Activated CD8-positive, alpha-beta memory T cell treated with anti-CD3 and anti-CD28 coated beads for 48 hours (primary cell): ENCODE measurements around the gene TRIO.

ENCODE experiments used
- DNase-seq, 3 experiments: peaks; one replicate each; pipeline ENCODE4 v3.0.0-alpha.2; 2020; ENCODE audit warnings: low read depth in 2 of 3, low spot score in 2 of 3

The TRIO gene

DNA sequence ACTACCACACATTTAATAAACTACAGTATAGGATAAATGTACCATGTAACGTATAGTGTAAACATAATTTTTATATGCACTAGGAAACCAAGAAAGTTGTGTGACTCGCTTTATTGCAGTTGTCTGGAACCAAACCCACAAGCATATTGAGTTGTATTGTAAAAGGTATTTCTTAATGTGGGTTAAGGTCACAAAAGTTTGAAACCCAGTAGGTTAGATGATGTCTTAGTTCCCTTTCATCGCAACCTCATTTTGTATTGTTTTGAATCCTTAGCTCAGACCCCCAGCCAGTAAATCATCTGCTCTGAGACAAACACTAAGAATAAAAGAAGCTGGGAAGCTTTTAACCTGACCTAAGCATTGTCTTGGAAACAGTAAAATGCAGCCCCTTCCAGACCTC, 79.1 kb downstream of the TRIO start:
- DNase-seq = no peak

DNA sequence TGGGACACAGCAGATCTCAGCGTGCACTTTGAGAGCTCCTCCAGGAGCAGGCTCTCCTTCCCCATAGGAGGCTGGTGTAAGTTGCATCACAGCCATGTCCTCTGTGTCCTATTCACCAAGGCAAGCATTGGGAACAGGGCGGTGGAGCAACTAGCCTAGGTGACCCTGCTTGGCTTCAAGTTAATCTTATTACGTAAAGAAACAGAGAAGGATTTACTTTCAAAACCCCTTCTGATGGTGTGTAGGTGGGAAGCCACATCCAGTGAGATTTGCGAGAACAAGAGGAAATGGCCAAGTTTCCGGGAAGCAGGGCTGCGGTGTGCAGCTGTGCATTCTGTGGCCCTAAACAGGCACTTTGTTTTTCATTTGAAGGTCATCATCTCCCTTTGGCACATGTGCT, 80.2 kb downstream of the TRIO start:
- no peak for DNase-seq

DNA sequence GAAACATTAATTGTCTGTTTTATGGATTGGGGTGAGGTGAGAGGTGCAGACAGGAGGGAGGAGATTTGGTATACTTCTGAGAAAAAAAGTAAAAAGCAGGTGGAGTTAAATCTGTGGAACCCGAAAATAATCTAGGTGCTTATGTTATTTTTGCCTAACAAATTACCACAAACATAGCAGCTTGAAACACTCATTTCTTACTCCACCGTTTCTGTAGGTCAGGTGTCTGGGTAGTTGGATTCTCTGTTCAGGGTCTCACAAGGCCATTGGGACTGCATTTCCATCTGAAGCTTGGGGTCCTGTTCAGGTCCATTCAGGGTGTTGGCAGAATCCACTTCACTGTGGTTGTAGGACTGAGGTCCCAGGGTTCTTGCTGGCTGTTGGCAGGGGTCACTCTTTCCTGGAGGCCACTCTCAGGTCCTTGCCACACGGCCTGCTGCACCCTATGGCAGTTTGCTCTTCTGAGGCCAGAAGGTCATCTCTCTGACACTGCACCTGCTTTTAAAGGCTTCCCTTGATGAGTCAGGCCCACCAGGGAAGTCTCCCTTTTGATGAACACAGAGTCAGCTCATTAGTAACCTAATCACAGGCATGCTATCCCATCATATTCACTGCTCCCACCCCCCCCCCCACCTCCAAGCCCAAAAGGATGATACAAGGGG, 82.2 kb downstream of the TRIO start:
- DNase-seq = no peak

DNA sequence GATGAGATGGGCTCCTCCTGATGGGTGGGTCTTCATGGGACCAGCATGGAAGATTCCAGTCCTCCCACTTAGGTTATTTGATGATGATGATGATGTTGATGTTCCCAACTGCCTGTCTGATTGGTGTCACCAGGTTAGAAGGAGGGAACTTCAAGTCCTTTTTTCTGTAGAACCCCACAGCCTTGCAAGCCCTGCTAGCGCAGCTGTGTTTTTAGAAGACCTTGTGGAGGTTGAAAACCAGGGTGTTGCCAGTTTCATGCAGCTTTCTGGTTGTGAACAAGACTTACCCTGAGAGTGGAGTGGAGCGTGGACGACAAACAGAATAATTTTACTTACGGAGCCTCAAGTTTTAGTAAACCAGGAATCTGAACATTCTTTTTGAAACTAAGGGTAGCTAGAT, 83.0 kb downstream of the TRIO start:
- no peak for DNase-seq

DNA sequence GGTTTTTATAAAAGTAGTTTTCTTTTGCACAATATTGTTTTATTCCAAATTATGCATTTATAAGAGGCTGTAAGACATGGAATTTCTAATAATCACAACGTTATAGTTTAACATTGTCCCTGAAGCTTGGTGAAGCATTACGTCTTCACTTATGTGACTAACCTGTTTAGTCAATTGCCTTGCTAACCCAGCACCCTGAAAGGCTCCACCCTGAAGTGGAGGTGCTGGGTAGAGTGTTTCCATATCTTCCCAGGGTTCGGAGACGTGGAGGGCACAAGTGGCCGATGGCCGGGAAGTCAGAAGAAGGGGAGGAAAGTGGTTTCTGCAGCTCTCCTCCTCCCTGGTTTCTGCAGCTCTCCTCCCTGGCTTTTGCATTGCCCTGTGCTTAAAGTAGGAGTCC, 83.4 kb downstream of the TRIO start:
- DNase-seq = no peak

DNA sequence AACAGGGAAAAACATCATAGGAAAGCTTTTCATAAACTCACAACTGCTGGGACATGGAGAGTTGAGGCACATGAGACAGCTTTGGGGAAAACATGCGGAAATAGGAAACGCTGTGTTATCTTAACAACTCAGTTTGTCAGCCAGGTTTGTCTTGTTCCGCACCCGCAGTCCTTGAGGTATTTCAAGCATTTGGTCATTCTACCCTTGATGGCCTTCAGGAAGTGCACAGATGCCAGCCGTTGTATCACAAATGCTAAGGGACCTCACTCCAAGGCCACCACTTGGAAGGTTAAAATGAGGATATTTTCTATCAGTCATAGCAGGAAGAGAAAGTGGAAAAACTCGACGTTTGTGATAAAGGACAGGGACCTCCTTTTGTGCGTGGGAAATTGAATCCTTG, 83.8 kb downstream of the TRIO start:
- DNase-seq = no peak

DNA sequence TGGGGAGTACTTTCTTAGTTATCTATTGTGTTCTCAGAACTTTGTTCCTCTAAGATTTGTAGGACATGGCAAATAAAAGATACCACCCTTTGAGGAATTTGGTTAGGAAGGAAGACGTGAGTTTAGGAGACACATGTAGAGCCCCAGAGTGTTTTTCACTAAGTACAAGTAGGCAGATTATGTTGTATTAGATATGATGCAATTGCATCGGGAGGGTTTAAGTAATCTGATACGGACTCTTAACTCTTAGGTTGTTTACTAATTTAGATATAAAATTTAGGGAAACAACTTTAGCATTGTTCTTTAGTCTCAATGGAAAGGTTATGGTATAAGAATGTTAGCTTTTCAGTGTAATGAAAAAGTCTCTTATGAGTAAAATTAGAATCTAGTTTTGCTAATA, 84.4 kb downstream of the TRIO start:
- no peak for DNase-seq

DNA sequence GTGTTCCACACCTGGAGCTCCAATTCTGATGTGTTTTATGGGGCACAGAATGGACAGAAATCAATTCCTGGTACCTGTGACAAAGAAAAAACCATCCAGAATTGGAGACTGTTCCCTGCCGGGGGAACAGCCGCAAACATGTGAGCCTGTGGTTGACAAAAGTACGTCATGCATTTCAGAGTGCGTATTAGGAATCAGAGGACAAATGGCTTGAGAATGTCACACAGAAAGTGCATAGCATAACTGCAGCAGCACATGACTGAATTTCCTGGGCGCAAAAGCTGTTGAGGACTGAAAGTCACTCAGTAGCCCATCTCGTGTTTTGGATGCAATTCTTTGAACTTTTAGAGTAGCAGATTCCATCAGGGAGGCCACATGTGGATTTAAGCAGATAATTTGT, 85.1 kb downstream of the TRIO start:
- DNase-seq = no peak

DNA sequence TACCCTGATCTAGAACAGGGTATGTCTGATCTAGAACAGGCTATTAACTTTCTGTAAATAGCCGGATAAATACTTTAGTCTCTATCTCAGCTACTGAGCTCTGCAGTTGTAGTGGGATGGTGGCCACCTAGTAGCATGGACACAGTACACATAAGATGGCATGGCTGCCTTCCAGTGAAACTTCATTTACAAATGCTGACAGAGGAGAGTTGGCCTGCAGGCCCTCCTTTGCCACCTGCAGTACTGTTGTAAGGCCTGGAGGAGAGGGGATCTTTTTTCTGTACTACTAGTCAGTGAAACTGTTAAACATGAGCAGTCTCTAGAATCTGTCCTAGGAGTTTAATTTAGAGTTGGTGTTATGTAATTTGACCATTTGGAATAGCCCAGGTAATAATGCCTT, 86.0 kb downstream of the TRIO start:
- no peak for DNase-seq

DNA sequence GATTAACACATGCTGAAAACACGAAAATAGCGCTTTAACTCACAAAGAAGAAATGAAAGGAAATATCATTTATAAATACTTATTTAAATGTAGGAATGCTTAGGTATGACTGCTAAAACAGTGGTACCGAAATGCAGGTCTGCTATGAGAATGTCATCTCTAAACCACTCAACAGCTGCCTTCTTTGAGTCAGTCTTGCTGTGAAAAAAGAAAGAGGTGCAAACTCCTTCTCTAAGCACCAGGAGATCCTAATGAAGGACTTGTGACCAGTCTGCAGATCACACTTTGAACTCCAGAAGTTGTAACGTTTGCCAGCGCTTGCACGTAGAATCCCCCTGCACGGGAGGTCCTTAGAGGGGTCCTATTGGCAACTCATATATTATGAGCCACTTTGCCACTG, 86.6 kb downstream of the TRIO start:
- no peak for DNase-seq

DNA sequence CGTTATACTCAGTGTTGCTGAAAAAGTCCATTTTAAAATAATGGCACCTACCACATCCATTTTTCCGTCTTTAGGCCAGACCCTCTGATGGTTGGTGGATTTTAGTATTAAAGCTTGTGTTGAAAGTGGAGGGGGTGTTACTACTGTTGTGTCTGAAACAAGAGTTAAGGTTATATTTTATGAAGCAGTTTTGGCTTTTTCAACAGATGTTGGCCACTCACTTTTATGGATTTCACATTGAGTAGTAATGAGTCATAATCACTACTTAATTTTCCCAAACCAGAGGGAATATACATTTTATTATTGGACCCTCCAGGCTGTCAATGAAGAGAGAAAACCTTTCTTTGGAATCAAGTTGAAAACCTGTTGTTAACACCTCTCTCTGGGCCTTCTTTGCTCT, 88.0 kb downstream of the TRIO start:
- DNase-seq = no peak

DNA sequence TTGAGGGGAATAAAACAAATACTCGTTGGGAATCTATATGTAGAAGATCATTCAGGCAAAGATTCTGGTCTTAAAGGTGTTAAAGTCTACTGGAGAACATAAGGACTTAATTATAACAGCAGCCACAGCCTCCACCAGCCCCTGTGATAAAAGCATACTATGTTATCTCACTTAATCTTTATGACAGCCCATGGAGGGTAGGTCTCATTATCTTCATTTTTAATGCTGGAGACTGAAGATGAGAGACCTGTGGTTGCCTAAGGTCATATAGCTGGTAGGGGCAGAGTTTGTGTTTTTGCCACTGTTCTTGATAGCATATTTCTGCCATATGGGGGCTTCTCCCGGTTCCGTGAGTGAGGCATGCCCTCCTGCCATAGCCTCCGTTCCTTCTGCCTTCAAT, 88.7 kb downstream of the TRIO start:
- no peak for DNase-seq

DNA sequence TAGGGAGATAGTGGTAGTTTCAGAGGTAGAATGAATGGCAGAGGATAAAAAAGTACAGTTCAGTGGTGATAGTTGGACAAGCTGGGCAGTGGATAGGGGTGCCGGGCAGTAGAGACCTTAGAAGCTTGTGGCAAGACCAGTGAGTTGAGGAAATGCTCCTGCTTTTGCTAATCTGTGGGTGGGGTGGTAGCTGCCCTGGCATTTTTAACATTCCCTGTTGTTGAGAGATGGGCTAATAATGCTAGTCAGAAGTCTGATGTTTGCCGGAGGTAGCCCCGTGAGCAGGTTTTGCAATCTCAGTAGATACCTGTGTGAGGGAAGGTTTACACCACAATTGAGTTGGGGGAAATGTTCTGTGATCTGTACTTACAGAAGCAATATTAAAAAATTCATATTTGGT, 91.1 kb downstream of the TRIO start:
- DNase-seq = no peak

DNA sequence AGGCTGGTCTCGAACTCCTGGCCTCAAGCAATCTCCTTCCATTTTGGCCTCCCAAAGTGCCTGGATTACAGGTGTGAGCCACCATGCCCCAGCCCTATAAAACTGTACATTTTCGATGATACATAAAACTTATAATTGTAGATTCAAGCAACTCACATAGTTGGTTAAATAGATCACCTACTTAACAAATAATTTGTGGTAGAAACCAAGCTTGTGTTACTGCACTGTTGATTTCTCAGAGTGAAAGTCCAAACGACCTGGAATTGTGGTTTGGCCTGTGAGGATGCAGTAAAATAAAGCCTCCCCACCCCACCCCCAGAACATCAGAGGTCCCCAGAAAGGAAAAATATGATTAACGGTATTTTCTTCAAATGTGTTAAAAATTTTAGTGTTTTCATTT, 92.7 kb downstream of the TRIO start:
- DNase-seq = no peak

DNA sequence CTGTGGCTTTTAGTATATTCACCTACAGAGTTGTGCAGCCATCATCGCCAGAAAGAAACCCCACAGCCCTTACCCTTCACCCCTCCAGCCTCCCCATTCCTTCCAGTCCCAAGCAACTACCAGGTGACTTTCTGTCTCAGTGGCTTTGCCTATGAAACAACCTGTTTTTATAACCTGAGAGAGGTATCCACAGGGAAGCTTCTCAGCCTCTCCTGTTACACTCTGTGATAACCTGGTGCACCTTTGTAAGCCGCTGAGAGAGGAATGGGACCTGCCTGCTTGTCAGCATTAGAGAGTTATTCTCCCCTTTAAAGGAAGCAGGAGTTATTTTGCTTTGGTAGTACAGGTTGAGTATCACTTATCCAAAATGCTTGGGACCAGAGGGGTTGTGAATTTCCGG, 93.6 kb downstream of the TRIO start:
- DNase-seq = no peak

DNA sequence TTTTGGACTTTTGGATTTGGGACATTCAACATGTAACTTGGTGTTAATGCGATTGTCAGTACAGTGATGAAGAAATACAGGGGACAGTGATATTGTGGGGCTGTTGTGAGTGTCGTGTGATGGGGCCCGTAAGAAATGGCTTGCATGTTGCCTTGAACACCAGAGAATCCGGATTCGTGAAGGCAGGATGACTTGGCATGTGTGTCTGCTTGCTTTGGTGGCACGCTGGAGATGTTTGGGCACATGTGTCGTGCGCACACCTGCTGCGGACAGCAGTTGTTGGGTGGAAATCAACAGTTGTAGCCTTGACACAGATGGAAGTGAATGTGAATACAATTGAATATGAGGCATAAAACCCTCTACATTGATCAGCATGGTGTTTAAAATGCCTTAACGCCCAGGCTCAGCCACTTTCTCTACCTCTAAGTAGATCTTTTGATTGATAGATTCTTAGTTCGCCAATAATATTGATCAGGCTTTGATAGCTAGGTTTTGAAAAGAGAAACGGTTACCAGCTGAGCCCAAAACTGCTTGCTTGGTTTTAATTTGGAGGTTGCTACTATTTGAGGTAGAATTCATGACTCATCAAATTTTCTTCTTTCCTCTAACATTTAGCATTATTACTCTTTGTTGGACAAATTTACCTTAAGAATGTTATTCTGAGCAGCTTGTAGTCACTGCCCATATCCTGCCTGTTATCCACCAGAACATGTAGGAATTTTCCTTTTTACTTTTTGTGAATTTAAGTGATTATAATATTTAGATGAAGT, 94.4 kb downstream of the TRIO start:
- no peak for DNase-seq

DNA sequence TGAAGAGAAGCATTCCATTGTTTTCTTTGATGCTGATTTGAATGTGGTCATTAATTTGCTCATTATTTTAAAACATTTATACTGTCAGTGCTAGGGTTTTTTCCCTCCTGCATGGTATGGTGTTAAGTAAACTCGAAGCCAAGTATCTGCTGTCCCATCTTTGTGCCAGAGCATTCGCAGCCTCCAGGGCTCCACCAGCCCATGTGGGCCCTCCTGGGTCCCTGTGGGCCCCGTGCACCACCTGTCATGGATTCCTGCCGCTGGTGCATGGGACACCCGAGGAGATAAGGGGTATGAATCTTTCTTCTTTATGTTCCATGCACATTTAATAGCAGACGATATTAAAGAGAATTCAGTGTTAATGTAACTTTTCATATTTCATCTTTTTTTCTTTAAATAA, 95.1 kb downstream of the TRIO start:
- DNase-seq = no peak

DNA sequence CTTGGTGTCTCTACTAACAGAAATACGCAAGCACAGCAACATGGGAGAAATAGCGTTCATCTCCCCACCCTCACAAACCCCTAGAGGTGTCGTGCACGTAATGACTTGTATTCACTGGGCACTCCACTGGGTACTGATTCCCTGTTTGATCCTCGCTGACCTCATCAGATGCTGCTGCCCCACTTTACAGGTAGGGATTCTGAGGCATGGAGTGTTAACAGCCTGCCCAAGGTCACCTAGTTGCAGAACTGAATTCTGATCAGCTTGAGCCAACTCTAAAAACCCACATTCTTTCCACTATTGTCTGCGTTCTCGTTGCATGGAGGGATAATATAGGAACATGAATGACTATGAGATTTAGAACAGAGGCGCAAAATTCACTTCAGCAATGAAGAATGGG, 96.3 kb downstream of the TRIO start:
- DNase-seq = no peak

DNA sequence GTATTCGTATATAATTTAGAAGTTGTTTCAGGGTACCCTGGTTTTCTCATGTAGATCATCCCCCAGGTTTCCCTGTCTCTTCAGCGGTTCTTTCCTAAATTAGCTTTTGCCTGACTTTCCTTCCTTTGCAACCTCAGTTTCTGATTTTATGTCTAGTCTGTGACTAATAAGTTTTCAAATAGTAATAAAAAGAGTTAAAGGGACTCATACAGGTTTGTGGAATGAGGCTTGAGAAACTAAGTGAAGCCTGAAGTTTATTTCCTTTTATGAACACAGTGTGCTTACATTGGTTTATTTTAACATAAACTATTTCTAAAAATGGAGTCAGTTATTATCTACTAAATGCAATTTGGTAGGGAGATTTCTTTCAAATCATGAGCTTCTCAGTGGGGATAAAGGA, 96.8 kb downstream of the TRIO start:
- DNase-seq = no peak

DNA sequence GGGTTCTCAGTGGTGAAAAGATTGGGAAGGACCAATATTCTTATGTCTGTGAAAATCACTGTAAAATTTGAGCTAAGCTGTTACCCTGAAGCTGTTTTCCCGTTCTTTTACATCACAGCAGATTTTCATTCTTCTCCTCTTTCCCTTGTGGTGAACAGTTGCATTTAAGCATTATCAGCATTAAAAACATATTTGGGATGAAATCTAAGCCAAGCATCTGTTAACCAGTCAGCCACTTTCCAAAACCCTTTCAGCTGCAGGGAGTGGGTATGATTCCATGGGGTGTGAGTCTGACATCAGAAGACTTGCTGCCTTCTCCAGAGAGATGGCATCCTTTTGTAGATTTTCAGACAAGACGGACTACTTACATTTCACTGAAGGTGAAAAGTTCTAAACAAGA, 97.2 kb downstream of the TRIO start:
- no peak for DNase-seq

DNA sequence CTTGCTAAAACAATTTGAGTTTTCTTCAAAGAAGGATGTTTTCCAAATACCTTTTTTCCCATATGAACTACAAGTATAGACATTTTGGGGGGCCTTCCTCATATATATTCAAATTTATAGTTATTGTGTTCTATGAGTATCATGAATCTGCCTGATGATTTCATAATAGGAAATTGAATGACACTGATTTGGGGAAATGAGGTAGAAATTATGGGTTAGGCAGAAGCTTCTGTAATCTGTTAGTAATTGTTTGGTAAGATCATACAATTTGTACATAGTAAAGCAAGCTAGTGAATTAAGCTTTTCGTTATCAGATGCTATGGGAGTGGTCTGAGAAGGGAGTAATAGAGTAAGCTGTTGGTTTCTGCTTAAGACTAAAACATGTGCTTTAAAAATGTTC, 98.0 kb downstream of the TRIO start:
- DNase-seq = no peak

DNA sequence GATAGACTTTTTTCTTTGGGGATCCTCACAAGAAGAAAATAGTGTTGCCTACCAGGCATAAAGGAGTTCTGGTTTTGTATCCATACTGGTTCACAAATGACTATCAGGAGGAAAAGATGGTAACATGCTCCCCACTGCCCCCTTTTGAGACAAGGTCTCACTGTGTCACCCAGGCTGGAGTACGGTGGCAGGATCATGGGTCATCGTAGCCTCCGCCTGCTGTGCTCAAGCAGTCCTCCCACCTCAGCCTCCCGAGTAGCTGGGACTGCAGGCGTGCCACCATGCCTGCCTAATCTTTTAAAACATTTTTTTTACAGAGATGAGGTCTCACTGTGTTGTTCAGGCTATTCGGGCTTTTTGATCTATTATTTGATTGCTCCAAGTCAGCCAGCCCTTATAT, 99.3 kb downstream of the TRIO start:
- no peak for DNase-seq

DNA sequence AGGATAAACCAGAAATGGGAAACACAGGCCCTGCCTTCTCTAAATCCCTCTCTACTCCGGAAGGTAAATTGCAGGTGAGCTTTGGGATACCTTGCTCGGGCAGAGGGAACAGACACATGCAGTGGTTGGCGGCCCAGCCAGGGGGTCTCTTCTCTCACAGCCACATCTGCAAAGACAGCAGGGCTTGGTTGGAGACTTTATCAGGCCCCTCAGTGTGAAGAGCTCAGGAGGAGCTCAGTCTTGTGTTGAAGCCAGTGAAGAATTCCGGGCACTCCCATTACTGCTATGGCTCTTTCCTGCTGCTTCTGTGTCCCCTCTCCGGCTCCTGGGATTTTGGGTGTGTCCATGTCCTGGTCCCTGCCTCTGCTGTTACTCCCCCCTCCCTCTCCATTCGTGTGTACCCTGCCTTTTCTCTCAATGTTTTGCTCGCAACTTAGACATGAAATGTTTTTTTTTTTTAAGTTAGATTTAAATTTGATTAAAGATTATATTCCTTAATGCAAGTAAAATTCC, 99.8 kb downstream of the TRIO start:
- no peak for DNase-seq
